Endothelial cell of umbilical vein (primary cell): Measurements from ENCODE around the gene BLTP2.

Experiments
- CTCF ChIP-seq, 2 donors: IDR thresholded peaks; 1 replicate in 1 of 2; 2 replicates in 1 of 2; pipeline ENCODE4 v1.5.1; 2011; ENCODE audit warnings: low read length in 2 of 2, mild to moderate bottlenecking in 2 of 2, moderate library complexity in 2 of 2, control low read depth in 1 of 2, inconsistent platforms in 1 of 2, low read depth in 1 of 2; ENCODE audit not compliant: insufficient read depth in 1 of 2; ENCODE audit errors: extremely low read depth in 1 of 2
- EZH2 ChIP-seq: IDR thresholded peaks from 2 replicates; pipeline ENCODE4 v1.6.1; 2012; ENCODE audit warnings: borderline replicate concordance, low read depth, mild to moderate bottlenecking, moderate library complexity, low read length, inconsistent platforms; ENCODE audit not compliant: severe bottlenecking

- TF ChIP-seq EZH2 (no peak), CTCF (IDR thresholded peaks at IDR 0.05; ENCODE audit: extremely low read depth in 1 of 2, insufficient read depth in 1 of 2, low read depth in 1 of 2, low read length in 2 of 2) (peak; percentile 56 to 79)
Observed at GRCh38 chr17:28612936-28613872, 31.8 kb downstream of the BLTP2 start.
